ENCODE results near the gene CLCN6. TPM values are rescaled to one million over a fixed set of nuclear protein-coding genes. Genes with fewer than 3 reads are reported as not detected.

CLCN6 gene
- total RNA-seq, 1 donor from 2014 or later = 30.4 TPM

DNA sequence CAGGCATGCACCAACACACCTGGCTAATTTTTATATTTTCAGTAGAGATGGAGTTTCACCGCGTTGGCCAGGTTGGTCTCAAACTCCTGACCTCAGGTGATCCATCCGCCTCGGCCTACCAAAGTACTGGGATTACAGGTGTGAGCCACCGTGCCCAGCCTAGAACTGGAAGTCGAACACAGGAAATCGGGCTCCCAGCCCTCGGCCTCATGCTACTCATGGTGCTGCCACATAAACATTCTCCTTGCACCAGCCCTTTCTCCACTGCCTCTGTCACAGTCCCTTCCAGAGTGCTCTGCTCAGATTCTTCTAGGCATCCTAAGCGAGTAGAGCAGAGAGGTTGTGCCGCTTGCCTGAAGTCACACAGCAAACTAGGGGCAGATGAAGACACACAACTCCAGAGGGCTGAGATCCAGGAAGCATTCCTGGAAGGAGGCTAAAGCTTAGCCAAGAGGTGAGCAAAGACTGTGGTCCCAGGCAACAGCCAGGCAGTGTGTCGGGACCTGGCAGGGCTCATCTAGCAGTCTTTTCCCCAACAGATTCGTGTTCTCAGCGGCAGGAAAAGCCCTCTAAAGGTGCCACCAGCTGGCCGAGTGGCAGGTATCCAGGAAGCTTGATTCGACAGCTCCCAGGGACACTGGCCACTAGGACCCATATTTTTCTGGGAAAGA lies 82.3 kb downstream of the CLCN6 start:
- Mint-ChIP-seq H3K9me3 (ENCODE audit: unreplicated experiment) (no peaks in the 10 kb centered on the region), H3K4me1 (ENCODE audit: unreplicated experiment) (peaks cover under 1% of the 10 kb centered on the region), H3K4me3 (ENCODE audit: unreplicated experiment) (no peak overlapping the region), H3K36me3 (ENCODE audit: unreplicated experiment) (no peaks in the 10 kb centered on the region), H3K27ac (ENCODE audit: unreplicated experiment) (no peak overlapping the region), H3K27me3 (ENCODE audit: unreplicated experiment) (peaks cover 8% of the 10 kb centered on the region)
- no peak for DNase-seq (ENCODE audit: extremely low spot score, unreplicated experiment)
- TF ChIP-seq, protein P1, sequence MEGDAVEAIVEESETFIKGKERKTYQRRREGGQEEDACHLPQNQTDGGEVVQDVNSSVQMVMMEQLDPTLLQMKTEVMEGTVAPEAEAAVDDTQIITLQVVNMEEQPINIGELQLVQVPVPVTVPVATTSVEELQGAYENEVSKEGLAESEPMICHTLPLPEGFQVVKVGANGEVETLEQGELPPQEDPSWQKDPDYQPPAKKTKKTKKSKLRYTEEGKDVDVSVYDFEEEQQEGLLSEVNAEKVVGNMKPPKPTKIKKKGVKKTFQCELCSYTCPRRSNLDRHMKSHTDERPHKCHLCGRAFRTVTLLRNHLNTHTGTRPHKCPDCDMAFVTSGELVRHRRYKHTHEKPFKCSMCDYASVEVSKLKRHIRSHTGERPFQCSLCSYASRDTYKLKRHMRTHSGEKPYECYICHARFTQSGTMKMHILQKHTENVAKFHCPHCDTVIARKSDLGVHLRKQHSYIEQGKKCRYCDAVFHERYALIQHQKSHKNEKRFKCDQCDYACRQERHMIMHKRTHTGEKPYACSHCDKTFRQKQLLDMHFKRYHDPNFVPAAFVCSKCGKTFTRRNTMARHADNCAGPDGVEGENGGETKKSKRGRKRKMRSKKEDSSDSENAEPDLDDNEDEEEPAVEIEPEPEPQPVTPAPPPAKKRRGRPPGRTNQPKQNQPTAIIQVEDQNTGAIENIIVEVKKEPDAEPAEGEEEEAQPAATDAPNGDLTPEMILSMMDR (IDR thresholded peaks at IDR 0.05) = no peak

DNA sequence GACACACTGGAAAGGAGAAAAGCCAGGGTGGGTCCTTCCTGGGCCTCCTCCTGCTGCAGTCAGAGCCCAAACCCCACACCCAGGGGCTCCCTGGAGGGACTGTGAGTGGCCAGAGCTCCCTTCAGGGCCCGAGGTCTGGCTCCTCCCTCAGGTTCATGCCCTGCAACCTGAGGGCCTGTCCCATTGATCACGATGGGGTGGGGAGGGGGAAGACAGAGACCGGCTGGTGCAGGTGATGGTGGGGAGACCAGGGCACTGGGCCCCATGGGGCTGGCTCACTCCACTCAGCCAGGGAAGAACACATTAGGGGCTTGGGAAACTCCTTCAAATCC lies 82.9 kb downstream of the CLCN6 start:
- Mint-ChIP-seq H3K4me1 (ENCODE audit: unreplicated experiment) (no peaks in the 10 kb centered on the region), H3K27ac (ENCODE audit: unreplicated experiment) (no peak overlapping the region), H3K4me3 (ENCODE audit: unreplicated experiment) (no peak overlapping the region), H3K9me3 (ENCODE audit: unreplicated experiment) (no peaks in the 10 kb centered on the region), H3K27me3 (ENCODE audit: unreplicated experiment) (peaks cover 8% of the 10 kb centered on the region), H3K36me3 (ENCODE audit: unreplicated experiment) (no peaks in the 10 kb centered on the region)
- no peak for DNase-seq (ENCODE audit: extremely low spot score, unreplicated experiment)
- TF ChIP-seq, protein P1 (IDR thresholded peaks at IDR 0.05) = no peak

DNA sequence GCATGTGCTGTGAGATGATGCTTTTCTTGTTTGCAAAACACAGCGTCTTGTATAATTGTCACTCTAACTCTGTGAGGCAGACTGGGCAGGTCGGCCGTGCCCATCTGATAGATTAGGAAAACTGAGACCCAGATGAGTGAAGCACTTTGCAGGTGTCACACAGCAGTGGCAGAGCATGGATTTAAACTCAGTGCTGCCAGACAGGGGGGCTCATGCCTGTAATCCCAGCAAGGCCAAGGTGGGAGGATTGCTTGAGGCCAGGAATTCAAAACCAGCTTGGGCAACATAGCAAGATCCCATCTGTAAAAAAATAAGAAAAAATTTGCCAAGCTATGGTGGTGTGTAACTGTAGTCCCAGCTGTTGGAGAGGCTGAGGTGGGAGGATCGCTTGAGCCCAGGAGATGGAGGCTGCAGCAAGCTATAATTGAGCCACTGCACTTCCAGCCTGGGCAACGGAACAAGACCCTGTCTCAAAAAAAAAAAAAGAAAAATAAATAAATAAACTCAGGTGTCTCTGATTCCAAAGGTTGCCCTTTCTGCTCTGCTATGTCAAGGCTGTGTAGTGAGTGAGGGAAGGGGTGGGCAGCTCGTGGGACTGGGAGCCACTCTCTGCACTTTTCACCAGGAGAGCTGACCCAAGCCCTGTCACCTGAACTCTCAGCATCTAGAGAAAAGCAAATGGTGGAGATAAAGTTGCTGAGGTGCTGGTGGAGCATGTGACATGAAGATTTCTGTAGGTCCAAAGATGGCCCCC lies 85.6 kb downstream of the CLCN6 start:
- Mint-ChIP-seq H3K9me3 (ENCODE audit: unreplicated experiment) (no peaks in the 10 kb centered on the region), H3K27ac (ENCODE audit: unreplicated experiment) (no peak overlapping the region), H3K4me1 (ENCODE audit: unreplicated experiment) (no peaks in the 10 kb centered on the region), H3K36me3 (ENCODE audit: unreplicated experiment) (no peaks in the 10 kb centered on the region), H3K4me3 (ENCODE audit: unreplicated experiment) (no peak overlapping the region), H3K27me3 (ENCODE audit: unreplicated experiment) (peaks cover 11% of the 10 kb centered on the region)
- TF ChIP-seq, protein P1 (IDR thresholded peaks at IDR 0.05) = no peak
- no peak for DNase-seq (ENCODE audit: extremely low spot score, unreplicated experiment)

Other genes starting within 250 kb of the CLCN6 start
- gene FBXO2, start 151.8 kb upstream of the CLCN6 start, total RNA-seq = 1.4 and 2.0 TPM in 2 replicates
- 27.7 and 29.6 TPM in 2 replicates for gene FBXO44, start 151.3 kb upstream of the CLCN6 start, total RNA-seq
- 7.8 and 8.4 TPM in 2 replicates for gene FBXO6, start 142.0 kb upstream of the CLCN6 start, total RNA-seq
- gene MAD2L2, start 125.0 kb upstream of the CLCN6 start, total RNA-seq = 48.0 and 50.1 TPM in 2 replicates
- gene DRAXIN, start 114.5 kb upstream of the CLCN6 start, total RNA-seq = 0.10 and 0.21 TPM in 2 replicates
- gene AGTRAP, start 70.1 kb upstream of the CLCN6 start, total RNA-seq = 25.4 and 30.4 TPM in 2 replicates
- not detected in 2 replicates for gene C1orf167, start 44.0 kb upstream of the CLCN6 start, total RNA-seq
- 30.5 and 33.2 TPM in 2 replicates for gene MTHFR, start 227 bp upstream of the CLCN6 start, total RNA-seq
- not detected in 2 replicates for gene NPPA, start 41.6 kb downstream of the CLCN6 start, total RNA-seq
- gene NPPB, start 52.8 kb downstream of the CLCN6 start, total RNA-seq = not detected in 2 replicates
- 45.1 and 46.9 TPM in 2 replicates for gene KIAA2013, start 120.2 kb downstream of the CLCN6 start, total RNA-seq
- gene PLOD1, start 128.5 kb downstream of the CLCN6 start, total RNA-seq = 204 and 217 TPM in 2 replicates
- 64.6 and 69.2 TPM in 2 replicates for gene MFN2, start 174.3 kb downstream of the CLCN6 start, total RNA-seq
- 19.8 and 24.0 TPM in 2 replicates for gene MIIP, start 213.3 kb downstream of the CLCN6 start, total RNA-seq